ENCODE data around the gene NADSYN1. TPM values are rescaled to one million over a fixed set of nuclear protein-coding genes. Genes with fewer than 3 reads are reported as not detected.

Gene NADSYN1
- total RNA-seq, 1 experiment from 2014 or later = 58.2 TPM

DNA sequence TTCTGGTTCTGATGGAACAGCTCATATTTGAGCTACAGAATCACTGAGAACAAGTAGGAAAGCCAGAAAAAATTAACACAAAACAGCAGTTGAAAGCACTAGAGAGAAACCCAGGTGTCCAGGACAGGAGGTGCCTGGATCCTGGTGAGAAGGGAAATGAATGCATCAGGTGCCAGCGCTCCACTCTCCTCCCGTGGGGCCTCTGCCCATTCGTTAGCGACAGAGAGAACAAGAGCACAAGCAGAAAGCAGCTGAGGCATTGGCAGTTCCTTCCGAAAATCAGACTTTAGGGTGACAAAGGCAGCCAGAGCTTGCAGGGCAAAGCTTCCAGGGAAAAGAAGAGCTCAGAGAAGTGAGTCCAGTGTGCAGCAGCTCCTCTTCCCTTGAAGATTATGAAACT lies 54.1 kb downstream of the NADSYN1 start:
- Histone ChIP-seq H3K27me3 (ENCODE audit: insufficient read depth, low read length) (no peaks in the 10 kb centered on the region), H3K9me2 (ENCODE audit: insufficient read depth) (no peaks in the 10 kb centered on the region), H3K36me3 (ENCODE audit: control insufficient read depth in 1 of 2, insufficient read depth in 2 of 2, low read length in 2 of 2) (no peaks in the 10 kb centered on the region), H3K27ac (ENCODE audit: low read depth, low read length) (no peak overlapping the region), H3K9ac (ENCODE audit: low read length) (no peak overlapping the region), H3K4me1 (ENCODE audit: control insufficient read depth in 1 of 2, insufficient read depth in 2 of 2, low read length in 2 of 2) (peaks cover 0 to 2% of the 10 kb centered on the region in 2 experiments; a peak in 1 of 4 replicates), H3K4me3 (replicated peaks in 1 of 2; ENCODE audit: low read depth in 1 of 2, low read length in 2 of 2) (no peak overlapping the region), H2AFZ (ENCODE audit: low read depth, low read length, poor library complexity, severe bottlenecking) (no peak overlapping the region), H3K79me2 (ENCODE audit: insufficient read depth, low read length) (no peaks in the 10 kb centered on the region), H3K9me3 (ENCODE audit: control insufficient read depth in 1 of 2, insufficient read depth in 1 of 2, low read depth in 1 of 2, low read length in 2 of 2) (no peaks in the 10 kb centered on the region), H4K20me1 (ENCODE audit: insufficient read depth) (no peaks in the 10 kb centered on the region), H3K4me2 (ENCODE audit: low read length) (no peak overlapping the region)
- intact Hi-C loops (cut with micrococcal nuclease) = no loop called here
- BruUV-seq (replicated peaks) = no TSS peak
- DNase-seq (ENCODE audit: low read depth, low spot score) (no peak), ATAC-seq (no peak)
- no peak for TF ChIP-seq EZH2phosphoT487 (IDR thresholded peaks at IDR 0.05; ENCODE audit: borderline replicate concordance)
- TF ChIP-seq CBX3 (IDR thresholded peaks at IDR 0.05; ENCODE audit: low read depth) = no peak
- TF ChIP-seq ELF1 (IDR thresholded peaks at IDR 0.05; ENCODE audit: borderline replicate concordance, low read depth) = no peak
- TF ChIP-seq RAD21 (IDR thresholded peaks at IDR 0.05; ENCODE audit: low read depth) = no peak
- ChIA-PET POLR2A (no interaction called here), CTCF (interaction anchor here (1.3 kb wide), 1 partner anchor 73 kb away, joined by 3 read pairs; no protein-coding TSS in a partner anchor), RAD21 (ENCODE audit: low non-redundant PET in 1 of 2, low total read pairs in 2 of 2, uncharacterized antibody in 2 of 2, unreplicated experiment in 2 of 2) (no interaction called here)

DNA sequence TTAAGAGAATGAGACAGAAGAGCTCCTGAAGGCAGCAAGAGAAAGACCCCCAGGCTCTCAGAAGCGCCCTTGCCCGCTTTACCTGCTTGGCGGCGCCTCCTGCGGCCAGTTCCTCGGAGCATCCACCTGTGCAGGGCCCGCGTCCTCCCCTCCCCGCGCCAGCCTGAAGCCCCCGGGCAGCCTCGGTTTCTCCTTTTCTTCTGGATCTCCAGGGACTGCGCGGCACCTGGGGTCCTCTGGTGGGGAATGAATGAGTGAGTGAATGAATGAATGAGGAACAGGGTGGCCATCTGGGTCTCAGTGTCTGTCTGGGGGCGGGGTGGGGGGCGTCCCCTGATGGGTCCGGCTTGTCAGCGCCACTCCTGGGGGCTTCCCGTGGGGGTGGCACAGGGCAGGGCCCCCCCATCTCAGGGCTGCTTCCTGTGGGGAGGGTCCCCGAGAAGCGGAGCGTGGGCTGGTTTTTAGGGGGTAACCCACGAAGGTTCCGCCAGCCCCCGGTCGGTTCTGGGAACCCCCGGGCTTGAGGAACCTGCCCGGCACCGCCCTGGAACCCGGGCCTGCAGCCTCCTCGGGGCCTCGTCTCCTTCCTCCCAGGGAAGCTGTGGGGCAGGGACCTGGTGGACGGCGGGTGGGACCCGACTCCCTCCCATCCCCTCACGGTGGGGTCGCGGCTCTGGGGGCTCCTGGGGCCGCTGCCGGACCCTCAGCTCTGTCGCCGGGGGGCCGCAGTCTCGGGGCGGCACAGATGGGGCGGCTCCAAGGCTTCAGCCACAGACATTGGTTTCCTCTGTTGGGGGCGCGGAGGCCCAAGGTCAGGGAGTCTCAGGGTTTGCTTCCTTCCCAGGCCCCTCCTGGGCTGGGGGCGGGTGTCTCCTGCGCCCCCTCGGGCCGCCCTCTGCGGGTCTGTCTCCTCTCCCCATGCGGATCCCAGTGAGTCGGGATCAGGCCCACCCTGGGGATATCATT lies 65.8 kb downstream of the NADSYN1 start:
- Histone ChIP-seq H4K20me1 (ENCODE audit: insufficient read depth) (no peaks in the 10 kb centered on the region), H3K9me3 (ENCODE audit: control insufficient read depth in 1 of 2, insufficient read depth in 1 of 2, low read depth in 1 of 2, low read length in 2 of 2) (no peaks in the 10 kb centered on the region), H2AFZ (ENCODE audit: low read depth, low read length, poor library complexity, severe bottlenecking) (no peak overlapping the region), H3K27me3 (ENCODE audit: insufficient read depth, low read length) (no peaks in the 10 kb centered on the region), H3K9ac (ENCODE audit: low read length) (no peak overlapping the region), H3K27ac (ENCODE audit: low read depth, low read length) (no peak overlapping the region), H3K4me2 (ENCODE audit: low read length) (no peak overlapping the region), H3K9me2 (ENCODE audit: insufficient read depth) (no peaks in the 10 kb centered on the region), H3K4me1 (ENCODE audit: control insufficient read depth in 1 of 2, insufficient read depth in 2 of 2, low read length in 2 of 2) (no peaks in the 10 kb centered on the region), H3K4me3 (replicated peaks in 1 of 2; ENCODE audit: low read depth in 1 of 2, low read length in 2 of 2) (no peak overlapping the region), H3K79me2 (ENCODE audit: insufficient read depth, low read length) (no peaks in the 10 kb centered on the region), H3K36me3 (ENCODE audit: control insufficient read depth in 1 of 2, insufficient read depth in 2 of 2, low read length in 2 of 2) (no peaks in the 10 kb centered on the region)
- no peak for DNase-seq (ENCODE audit: low read depth, low spot score)
- intact Hi-C loops (cut with micrococcal nuclease) = no loop called here
- ChIA-PET CTCF (no interaction called here), POLR2A (no interaction called here), RAD21 (ENCODE audit: low non-redundant PET in 1 of 2, low total read pairs in 2 of 2, uncharacterized antibody in 2 of 2, unreplicated experiment in 2 of 2) (no interaction called here)
- TF ChIP-seq, protein P1, sequence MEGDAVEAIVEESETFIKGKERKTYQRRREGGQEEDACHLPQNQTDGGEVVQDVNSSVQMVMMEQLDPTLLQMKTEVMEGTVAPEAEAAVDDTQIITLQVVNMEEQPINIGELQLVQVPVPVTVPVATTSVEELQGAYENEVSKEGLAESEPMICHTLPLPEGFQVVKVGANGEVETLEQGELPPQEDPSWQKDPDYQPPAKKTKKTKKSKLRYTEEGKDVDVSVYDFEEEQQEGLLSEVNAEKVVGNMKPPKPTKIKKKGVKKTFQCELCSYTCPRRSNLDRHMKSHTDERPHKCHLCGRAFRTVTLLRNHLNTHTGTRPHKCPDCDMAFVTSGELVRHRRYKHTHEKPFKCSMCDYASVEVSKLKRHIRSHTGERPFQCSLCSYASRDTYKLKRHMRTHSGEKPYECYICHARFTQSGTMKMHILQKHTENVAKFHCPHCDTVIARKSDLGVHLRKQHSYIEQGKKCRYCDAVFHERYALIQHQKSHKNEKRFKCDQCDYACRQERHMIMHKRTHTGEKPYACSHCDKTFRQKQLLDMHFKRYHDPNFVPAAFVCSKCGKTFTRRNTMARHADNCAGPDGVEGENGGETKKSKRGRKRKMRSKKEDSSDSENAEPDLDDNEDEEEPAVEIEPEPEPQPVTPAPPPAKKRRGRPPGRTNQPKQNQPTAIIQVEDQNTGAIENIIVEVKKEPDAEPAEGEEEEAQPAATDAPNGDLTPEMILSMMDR (IDR thresholded peaks at IDR 0.05 in 2 of 3, conservative IDR thresholded peaks at IDR 0.05 in 1 of 3; ENCODE audit: borderline replicate concordance in 1 of 3, insufficient read depth in 1 of 3, low read depth in 2 of 3, low read length in 2 of 3) = no peak
- TF ChIP-seq, protein P2, sequence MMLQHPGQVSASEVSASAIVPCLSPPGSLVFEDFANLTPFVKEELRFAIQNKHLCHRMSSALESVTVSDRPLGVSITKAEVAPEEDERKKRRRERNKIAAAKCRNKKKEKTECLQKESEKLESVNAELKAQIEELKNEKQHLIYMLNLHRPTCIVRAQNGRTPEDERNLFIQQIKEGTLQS (IDR thresholded peaks at IDR 0.05) = no peak
- no peak for TF ChIP-seq ZFX (IDR thresholded peaks at IDR 0.05)
- no peak for TF ChIP-seq FOSL1 (IDR thresholded peaks at IDR 0.05; ENCODE audit: low read depth)
- no peak for ATAC-seq
- BruUV-seq (replicated peaks) = no TSS peak

Measured in HCT116 (cell line).